Measurements from ENCODE around the gene CTU1.

CTU1 gene

GRCh38 chr19:51079481-51080110, 28.6 kb downstream of the CTU1 start:
- no peak for DNase-seq

DNA sequence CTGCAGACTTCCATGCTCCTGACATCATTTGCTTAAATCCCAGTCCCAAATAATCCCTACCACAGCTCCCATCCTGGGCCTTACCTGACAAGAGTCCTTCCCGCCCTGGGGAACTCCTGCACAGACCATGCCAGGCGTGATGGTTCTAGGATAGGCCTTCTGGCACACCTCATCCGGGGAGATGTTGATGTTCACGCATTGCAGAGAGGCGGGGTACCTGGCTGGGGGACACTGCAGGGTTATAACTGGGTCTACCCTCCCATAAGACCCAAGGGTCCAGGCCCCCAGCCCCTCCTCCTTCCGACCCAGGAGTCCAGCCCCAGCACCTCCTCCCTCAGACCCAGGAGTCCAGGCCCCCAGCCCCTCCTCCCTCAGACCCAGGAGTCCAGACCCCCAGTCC, 29.5 kb downstream of the CTU1 start:
- no peak for DNase-seq

GRCh38 chr19:51078104-51078503, 30.1 kb downstream of the CTU1 start:
- DNase-seq = no peak

DNA sequence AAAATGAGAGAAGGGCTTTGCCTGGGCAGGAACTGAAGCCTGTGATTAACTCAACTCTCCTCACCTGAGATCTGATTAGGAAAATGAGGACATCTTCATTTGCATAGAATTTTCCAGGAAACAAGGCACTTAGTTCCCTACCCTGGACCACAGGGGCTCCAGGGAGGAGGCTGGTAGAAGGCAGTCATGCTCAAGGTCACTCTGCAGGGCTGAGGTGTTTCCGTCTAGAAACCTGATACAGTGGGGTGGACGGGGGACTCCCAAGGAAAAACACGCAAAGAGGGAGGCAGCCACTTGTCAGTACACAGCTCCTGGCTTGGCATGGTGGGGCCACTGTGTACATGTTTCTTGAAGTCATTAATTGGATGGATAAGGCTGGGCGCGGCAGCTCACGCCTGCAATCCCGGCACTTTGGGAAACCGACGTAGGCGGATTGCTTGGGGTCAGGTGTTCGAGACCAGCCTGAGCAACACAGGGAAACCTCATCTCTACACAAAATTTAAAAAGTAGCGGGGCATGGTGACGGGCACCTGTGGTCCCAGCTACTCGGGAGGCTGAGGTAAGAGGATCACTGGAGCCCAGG, 31.5 kb downstream of the CTU1 start:
- DNase-seq = no peak

DNA sequence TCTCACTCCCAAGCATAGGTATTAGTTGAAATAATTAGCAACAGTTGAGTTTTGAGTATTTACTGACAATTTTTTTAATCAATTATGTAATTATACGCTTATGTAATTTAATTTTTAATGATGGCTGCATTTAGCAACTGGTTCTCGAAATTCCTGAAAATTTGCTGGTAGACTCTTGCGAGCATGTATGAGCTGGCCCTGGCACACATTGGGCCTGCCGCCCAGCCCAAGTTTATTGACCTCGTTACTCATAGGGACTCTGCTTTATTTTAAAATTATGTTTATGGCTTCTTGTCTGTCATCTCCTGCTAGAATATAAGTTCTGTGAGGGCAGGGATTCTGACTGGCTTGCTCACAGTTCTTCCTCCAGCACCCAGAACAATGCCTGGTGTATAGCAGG, 32.2 kb downstream of the CTU1 start:
- no peak for DNase-seq

GRCh38 chr19:51071095-51071405, 37.2 kb downstream of the CTU1 start:
- no peak for DNase-seq

DNA sequence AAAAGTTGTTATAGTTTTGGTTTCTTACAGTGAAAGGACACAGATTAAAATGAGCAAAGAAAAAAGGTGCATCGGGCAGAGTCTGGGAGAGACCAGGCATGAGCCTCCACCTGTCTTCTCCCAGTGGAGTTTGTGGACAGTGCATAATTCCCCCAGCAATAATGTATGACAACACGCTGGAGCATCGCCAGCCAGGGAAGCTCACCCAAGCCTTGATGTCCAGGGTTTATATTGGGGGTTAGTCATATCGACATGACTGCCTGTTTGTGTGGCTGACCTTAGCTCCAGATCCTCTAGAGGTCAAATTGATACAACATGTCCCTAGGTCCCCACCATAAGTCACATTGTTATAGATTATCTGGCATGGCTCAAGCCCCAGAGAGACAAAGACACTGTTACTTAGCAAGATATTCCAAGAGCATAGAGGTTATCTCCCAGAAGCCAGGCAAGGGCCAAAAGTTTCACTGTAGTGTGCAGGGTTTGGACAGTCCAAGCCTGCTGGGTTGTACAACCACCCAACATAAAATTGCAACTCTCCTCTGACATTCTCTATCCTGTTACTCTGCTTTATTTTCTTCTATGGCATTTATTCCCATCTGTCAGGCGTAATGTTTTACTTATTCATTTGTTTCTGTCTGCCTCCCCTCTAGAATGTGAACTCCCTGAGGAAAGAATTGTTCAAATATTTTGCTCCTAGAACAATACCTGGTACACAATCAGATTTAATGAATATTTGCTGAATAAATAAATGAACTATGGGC, 37.7 kb downstream of the CTU1 start:
- DNase-seq = no peak

- DNase-seq = no peak
Measured at GRCh38 chr19:51066393-51067186, 41.6 kb downstream of the CTU1 start.

GRCh38 chr19:51065221-51065960, 42.8 kb downstream of the CTU1 start:
- no peak for DNase-seq

- DNase-seq = no peak
Measured at GRCh38 chr19:51064534-51065220, 43.5 kb downstream of the CTU1 start, which contains the start of gene KLK13. TSS of gene KLK13 (minus strand) at chr19:51065092. CDS start at chr19:51065067, 25 bp downstream.

DNA sequence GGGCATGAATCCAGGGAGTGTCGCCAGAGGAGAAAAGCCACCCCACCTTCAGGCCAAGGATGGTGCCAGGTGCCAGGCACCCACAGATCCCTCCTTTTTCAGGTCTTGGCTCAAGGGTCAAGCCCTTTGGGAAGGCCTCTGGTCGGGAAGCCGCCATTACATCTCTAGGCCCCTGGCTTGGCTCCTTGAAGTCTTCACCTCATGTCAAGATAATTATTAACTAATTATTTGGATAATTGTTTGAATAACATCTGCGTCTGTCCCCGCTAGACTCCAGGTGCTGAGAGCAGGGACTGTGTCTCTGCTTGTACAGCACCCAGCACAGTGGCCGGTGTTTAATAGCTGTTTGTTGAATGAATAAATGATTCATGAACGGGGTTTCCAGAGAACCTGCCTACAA, 44.5 kb downstream of the CTU1 start:
- DNase-seq = no peak

DNA sequence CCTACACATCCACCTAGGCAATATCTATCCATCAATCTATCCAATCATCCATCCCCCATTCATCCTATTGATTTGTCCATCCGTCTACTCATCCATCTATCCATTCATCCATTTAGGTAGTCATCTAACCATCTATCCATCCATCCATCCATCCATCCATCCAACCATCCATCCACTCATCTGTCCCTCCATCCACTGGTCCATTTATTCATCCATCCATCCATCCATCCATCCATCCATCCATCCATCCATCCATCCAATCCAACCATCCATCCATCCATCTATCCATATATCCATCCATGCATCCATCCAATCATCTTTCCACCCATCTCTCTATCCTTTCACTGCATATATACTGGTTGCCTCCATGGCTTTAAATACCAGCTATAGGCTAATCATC, 47.2 kb downstream of the CTU1 start:
- DNase-seq = no peak

- no peak for DNase-seq
Measured at GRCh38 chr19:51060336-51060735, 47.9 kb downstream of the CTU1 start.

GRCh38 chr19:51059715-51060114, 48.5 kb downstream of the CTU1 start:
- DNase-seq = no peak

GRCh38 chr19:51055866-51056265, 52.3 kb downstream of the CTU1 start:
- no peak for DNase-seq
